GM18909 (cell line): ENCODE measurements around the gene GMPS.

Experiments used
- ATAC-seq: cut with Tn5 transposase; IDR thresholded peaks from one replicate; pipeline ENCODE4 v1.9.1; 2021; ENCODE audit warnings: mild to moderate bottlenecking; ENCODE audit not compliant: unreplicated experiment, poor library complexity

The GMPS gene

GRCh38 chr3:155989536-155989935 lies 119.1 kb downstream of the GMPS start:
- ATAC-seq = no peak

GRCh38 chr3:155991212-155991611 lies 120.8 kb downstream of the GMPS start:
- no peak for ATAC-seq

GRCh38 chr3:155991847-155992246 lies 121.4 kb downstream of the GMPS start:
- no peak for ATAC-seq
